B cell (primary cell): ENCODE measurements around the gene POLR2A. TPM values are rescaled to one million over a fixed set of nuclear protein-coding genes. Genes with fewer than 3 reads are reported as not detected.
"Not testable (repeated sequence)": the region's sequence is repeated elsewhere in the genome, so short reads cannot be mapped to it uniquely, and the experiment has no call there.

Experiments
- ATAC-seq: fragments of 200-7000 bp; cut with Tn5 transposase; one replicate; pipeline ENCODE4 v1.10.0; 2021; ENCODE audit warnings: low read depth, mild to moderate bottlenecking, moderate number of reproducible peaks, moderate library complexity
- CTCF ChIA-PET: fragments of 350-600 bp; sonication (Branson Sonifier 250); formaldehyde crosslinking; loops from one replicate; lab custom pipeline; 2021; ENCODE audit warnings: antibody characterized with exemption, inconsistent platforms; lab: Charles Lee
- POLR2A ChIA-PET: fragments of 350-600 bp; sonication (Branson Sonifier 250); formaldehyde crosslinking; loops from one replicate; lab custom pipeline; 2021; ENCODE audit warnings: antibody characterized with exemption; lab: Charles Lee
- DNase-seq: peaks from one replicate; pipeline ENCODE4 v3.0.0; 2013
- H2AFZ ChIP-seq: 2 replicates; pipeline ENCODE4 v1.6.1; 2012; ENCODE audit warnings: mild to moderate bottlenecking, low read depth, low read length; ENCODE audit not compliant: insufficient read depth, poor library complexity, severe bottlenecking
- H3K27ac ChIP-seq, 2 donors: 1 replicate in 1 of 2; 2 replicates in 1 of 2; pipeline ENCODE4 v1.5.1; 2012 to 2013; ENCODE audit warnings: low read length in 2 of 2, mild to moderate bottlenecking in 2 of 2, moderate library complexity in 1 of 2
- H3K27me3 ChIP-seq, 4 experiments: fragments of 200-600 bp in 1 of 4; sonication (generic) in 1 of 4; replicated peaks in 1 of 4; 1 replicate in 2 of 4; 2 replicates in 2 of 4; pipeline versions ENCODE4 v1.6.1 to v1.7.0; 2013 to 2016; ENCODE audit warnings: low read length in 3 of 4, mild to moderate bottlenecking in 2 of 4, mixed read lengths in 1 of 4, moderate library complexity in 1 of 4; ENCODE audit not compliant: insufficient read depth in 4 of 4, control insufficient read depth in 3 of 4; ENCODE audit errors: control extremely low read depth in 1 of 4
- H3K36me3 ChIP-seq, 2 experiments: replicated peaks in 1 of 2; 1 replicate in 1 of 2; 2 replicates in 1 of 2; pipeline versions ENCODE4 v1.6.1 to v1.7.1; 2013; ENCODE audit warnings: low read length in 1 of 2; ENCODE audit not compliant: insufficient read depth in 2 of 2, control insufficient read depth in 1 of 2; ENCODE audit errors: control extremely low read depth in 1 of 2, extremely low read depth in 1 of 2
- H3K4me1 ChIP-seq, 2 donors: fragments of 200-600 bp in 1 of 2; sonication (generic) in 1 of 2; 1 replicate in 1 of 2; 2 replicates in 1 of 2; pipeline versions ENCODE4 v1.5.1 to v1.6.1; 2013 to 2017; ENCODE audit warnings: low read length in 2 of 2; ENCODE audit not compliant: control insufficient read depth in 2 of 2, insufficient read depth in 2 of 2
- H3K4me2 ChIP-seq: replicated peaks from 2 replicates; pipeline ENCODE3; 2012; ENCODE audit warnings: mild to moderate bottlenecking, low read depth, low read length; ENCODE audit not compliant: poor library complexity, severe bottlenecking
- H3K4me3 ChIP-seq, 5 experiments: fragments of 200-600 bp in 1 of 5; sonication (generic) in 1 of 5; 1 replicate in 3 of 5; 2 replicates in 2 of 5; pipeline versions ENCODE4 v1.5.1 to v1.7.0; 2011 to 2016; ENCODE audit warnings: low read length in 4 of 5, mild to moderate bottlenecking in 4 of 5, low read depth in 2 of 5, control low read depth in 1 of 5, moderate library complexity in 1 of 5; ENCODE audit not compliant: insufficient read depth in 1 of 5; ENCODE audit errors: control extremely low read depth in 1 of 5, extremely low read depth in 1 of 5
- H3K79me2 ChIP-seq: fragments of 200-600 bp; sonication (generic); one replicate; pipeline ENCODE4 v1.6.0; 2016; ENCODE audit warnings: low read length; ENCODE audit not compliant: control insufficient read depth, insufficient read depth
- H3K9ac ChIP-seq: fragments of 200-600 bp; sonication (generic); 2 replicates; pipeline ENCODE4 v1.6.1; 2017; ENCODE audit warnings: mild to moderate bottlenecking, low read length, moderate library complexity
- H3K9me3 ChIP-seq, 3 donors: one replicate each; pipeline versions ENCODE4 v1.6.1 to v1.7.1; 2013; ENCODE audit warnings: low read length in 2 of 3; ENCODE audit not compliant: control insufficient read depth in 2 of 3, insufficient read depth in 1 of 3; ENCODE audit errors: control extremely low read depth in 1 of 3
- H4K20me1 ChIP-seq: 2 replicates; pipeline ENCODE4 v1.6.0; 2012; ENCODE audit warnings: mild to moderate bottlenecking, low read length; ENCODE audit not compliant: insufficient read depth, control insufficient read depth, poor library complexity, severe bottlenecking
- H3K27ac Mint-ChIP-seq: one replicate; pipeline ENCODE4 v1.8.0; 2021; ENCODE audit warnings: mixed read lengths
- H3K27me3 Mint-ChIP-seq: one replicate; pipeline ENCODE4 v1.8.0; 2021; ENCODE audit warnings: mixed read lengths
- H3K4me1 Mint-ChIP-seq: one replicate; pipeline ENCODE4 v1.8.0; 2021; ENCODE audit warnings: mixed read lengths
- H3K4me3 Mint-ChIP-seq: one replicate; pipeline ENCODE4 v1.8.0; 2021; ENCODE audit warnings: mixed read lengths
- H3K9me3 Mint-ChIP-seq: one replicate; pipeline ENCODE4 v1.8.0; 2022; ENCODE audit warnings: mixed read lengths; ENCODE audit not compliant: insufficient read depth
- EZH2 ChIP-seq: IDR thresholded peaks from 2 replicates; pipeline ENCODE4 v1.6.1; 2012; ENCODE audit warnings: borderline replicate concordance, low read depth, mild to moderate bottlenecking, moderate library complexity, low read length; ENCODE audit not compliant: insufficient read depth, poor library complexity, severe bottlenecking
- WGBS: methylation state at CpG from one replicate; pipeline ENCODE4 v1.1.5; 2013; ENCODE audit warnings: missing lambda C conversion rate; ENCODE audit not compliant: insufficient coverage; 5-methylcytosine and 5-hydroxymethylcytosine counted together
- intact Hi-C: fragments of 100-400 bp; cut with micrococcal nuclease; formaldehyde crosslinking; loops from one replicate; pipeline ENCODE4 v1.10.0; 2022
- polyA plus RNA-seq: library from polyadenylated mRNA; depleted of rRNA; stranded (reverse); fragments of >200 nt; gene quantifications from 2 replicates; pipeline ENCODE4 v1.2.3, GENCODE V29; 2012
- total RNA-seq, 2 donors: library from RNA; stranded (reverse); fragments of 120-200 nt in 1 of 2; gene quantifications; 1 replicate in 1 of 2; 2 replicates in 1 of 2; pipeline versions ENCODE4 v1.2.3 to v1.2.4, GENCODE V29; 2013 to 2022
- TF ChIP-seq, protein P1 (sequence below): fragments of 200-600 bp; IDR thresholded peaks from one replicate; pipeline ENCODE4 v1.8.0; 2022; ENCODE audit warnings: antibody characterized with exemption, mild to moderate bottlenecking

POLR2A gene
- total and polyA plus RNA-seq, 2 donors (not counting 1 experiment from before 2014, with no cell fraction given), result 56.5 to 225 TPM

DNA sequence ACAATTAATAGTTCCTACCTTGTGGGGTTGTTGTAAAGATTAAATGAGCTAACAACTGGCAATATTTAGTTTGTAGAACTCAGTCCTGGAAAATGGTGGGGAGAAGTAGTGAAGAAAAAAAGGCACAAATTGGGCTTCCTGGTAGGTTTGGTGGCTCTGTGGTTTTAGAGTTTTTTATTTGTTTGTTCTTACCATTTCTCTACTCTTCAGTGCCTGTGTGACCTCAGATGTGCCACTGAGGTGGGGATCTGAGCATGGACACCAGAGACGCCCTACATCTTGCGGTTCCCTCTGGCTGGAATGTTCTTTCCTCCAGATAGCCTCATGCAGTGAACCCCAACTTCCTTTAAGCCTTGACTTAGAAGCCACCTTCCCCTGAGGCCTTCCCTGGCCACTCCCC, 12.4 kb upstream of the POLR2A start:
- Mint-ChIP-seq H3K27me3 (no peaks in the 10 kb centered on the region), H3K27ac (peak overlapping the region; percentile 15), H3K4me1 (peaks cover 40% of the 10 kb centered on the region), H3K4me3 (no peak overlapping the region), H3K9me3 (no peaks in the 10 kb centered on the region)
- 87% methylated on average over 2 of the region's 2 CpGs for WGBS
- Histone ChIP-seq H3K4me3 (no peak overlapping the region), H3K9ac (no peak overlapping the region), H3K27me3 (no peaks in the 10 kb centered on the region), H3K36me3 (peaks cover 0 to 4% of the 10 kb centered on the region in 2 experiments), H3K9me3 (no peaks in the 10 kb centered on the region), H3K4me2 (no peak overlapping the region), H3K27ac (peak overlapping the region in 1 of 2 donors; percentile 2), H4K20me1 (peaks cover 79% of the 10 kb centered on the region), H3K4me1 (peaks cover 12 to 30% of the 10 kb centered on the region in 2 donors), H3K79me2 (peaks cover 76% of the 10 kb centered on the region), H2AFZ (no peak overlapping the region)
- ATAC-seq (no peak), DNase-seq (no peak)
- intact Hi-C loops, result no loop called here
- TF ChIP-seq EZH2, result no peak
- TF ChIP-seq, protein P1, sequence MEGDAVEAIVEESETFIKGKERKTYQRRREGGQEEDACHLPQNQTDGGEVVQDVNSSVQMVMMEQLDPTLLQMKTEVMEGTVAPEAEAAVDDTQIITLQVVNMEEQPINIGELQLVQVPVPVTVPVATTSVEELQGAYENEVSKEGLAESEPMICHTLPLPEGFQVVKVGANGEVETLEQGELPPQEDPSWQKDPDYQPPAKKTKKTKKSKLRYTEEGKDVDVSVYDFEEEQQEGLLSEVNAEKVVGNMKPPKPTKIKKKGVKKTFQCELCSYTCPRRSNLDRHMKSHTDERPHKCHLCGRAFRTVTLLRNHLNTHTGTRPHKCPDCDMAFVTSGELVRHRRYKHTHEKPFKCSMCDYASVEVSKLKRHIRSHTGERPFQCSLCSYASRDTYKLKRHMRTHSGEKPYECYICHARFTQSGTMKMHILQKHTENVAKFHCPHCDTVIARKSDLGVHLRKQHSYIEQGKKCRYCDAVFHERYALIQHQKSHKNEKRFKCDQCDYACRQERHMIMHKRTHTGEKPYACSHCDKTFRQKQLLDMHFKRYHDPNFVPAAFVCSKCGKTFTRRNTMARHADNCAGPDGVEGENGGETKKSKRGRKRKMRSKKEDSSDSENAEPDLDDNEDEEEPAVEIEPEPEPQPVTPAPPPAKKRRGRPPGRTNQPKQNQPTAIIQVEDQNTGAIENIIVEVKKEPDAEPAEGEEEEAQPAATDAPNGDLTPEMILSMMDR, result no peak
- POLR2A ChIA-PET, result interaction anchor here (1.2 kb wide), 1 partner anchor 8 kb away, joined by 5 read pairs; the partner anchor contains the start of gene ZBTB4
- CTCF ChIA-PET, result interaction anchor here (1.5 kb wide), 1 partner anchor 116 kb away, joined by 4 read pairs; no protein-coding TSS in a partner anchor

DNA sequence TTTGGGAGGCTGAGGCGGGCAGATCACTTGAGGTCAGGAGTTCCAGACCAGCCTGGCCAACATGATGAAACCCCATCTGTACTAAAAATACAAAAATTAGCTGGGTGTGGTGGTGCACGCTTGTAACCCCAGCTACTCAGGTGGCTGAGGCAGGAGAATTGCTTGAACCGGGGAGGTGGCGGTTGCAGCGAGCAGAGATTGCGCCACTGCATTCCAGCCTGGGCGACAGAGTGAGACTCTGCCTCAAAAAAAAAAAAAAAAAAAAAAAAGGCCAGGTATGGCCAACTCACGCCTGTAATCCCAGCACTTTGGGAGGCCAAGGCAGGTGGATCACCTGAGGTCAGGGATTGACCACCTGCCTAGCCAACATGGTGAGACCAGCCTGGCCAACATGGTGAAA, 9.4 kb upstream of the POLR2A start:
- ChIA-PET POLR2A (interaction anchor here (0.7 kb wide), 1 partner anchor 8 kb away, joined by 9 read pairs; no protein-coding TSS in a partner anchor), CTCF (interaction anchor here (2.5 kb wide), 1 partner anchor 38 kb away, joined by 10 read pairs; no protein-coding TSS in a partner anchor)
- H3K27me3 ChIP-seq, H2AFZ ChIP-seq, H3K4me2 ChIP-seq, H3K9me3 ChIP-seq, H3K4me3 ChIP-seq, ATAC-seq, H3K9ac ChIP-seq, H3K9me3 Mint-ChIP-seq, intact Hi-C loops, H3K27me3 Mint-ChIP-seq, H3K4me3 Mint-ChIP-seq, DNase-seq, H3K27ac Mint-ChIP-seq, H3K36me3 ChIP-seq, H3K27ac ChIP-seq: not testable (repeated sequence)
- Histone ChIP-seq H4K20me1 (peaks cover 74% of the 10 kb centered on the region), H3K4me1 (peaks cover 21 to 40% of the 10 kb centered on the region in 2 donors), H3K79me2 (peaks cover 86% of the 10 kb centered on the region)
- peaks cover 48% of the 10 kb centered on the region for H3K4me1 Mint-ChIP-seq
- WGBS, result 99% methylated on average over 6 of the region's 8 CpGs
